Activated CD8-positive, alpha-beta memory T cell treated with anti-CD3 and anti-CD28 coated beads, Interleukin-2, amount 10 ng/mL, durations not matched to agents 7 days and 5 days (primary cell): ENCODE results near the gene CRKL. TPM values are rescaled to one million over a fixed set of nuclear protein-coding genes. Genes with fewer than 3 reads are reported as not detected.
"Not testable (repeated sequence)": the region's sequence is repeated elsewhere in the genome, so short reads cannot be mapped to it uniquely, and the experiment has no call there.

Source experiments
- ATAC-seq: fragments of 150-1000 bp; cut with Tn5 transposase; one replicate; pipeline ENCODE4 v1.10.0; 2021; ENCODE audit warnings: moderate library complexity
- CTCF ChIA-PET: fragments of 350-600 bp; sonication (Branson Sonifier 250); formaldehyde crosslinking; loops from one replicate; lab custom pipeline; 2021; ENCODE audit warnings: antibody characterized with exemption; lab: Charles Lee
- DNase-seq: peaks from one replicate; pipeline ENCODE4 v3.0.0-alpha.2; 2020
- H3K27ac Mint-ChIP-seq: one replicate; pipeline ENCODE4 v1.8.0; 2021; ENCODE audit warnings: mild to moderate bottlenecking, mixed read lengths
- H3K27me3 Mint-ChIP-seq: one replicate; pipeline ENCODE4 v1.8.0; 2021; ENCODE audit warnings: mixed read lengths
- H3K36me3 Mint-ChIP-seq: one replicate; pipeline ENCODE4 v1.8.0; 2021; ENCODE audit warnings: mild to moderate bottlenecking, mixed read lengths
- H3K4me1 Mint-ChIP-seq: one replicate; pipeline ENCODE4 v1.8.0; 2021; ENCODE audit warnings: mixed read lengths
- H3K4me3 Mint-ChIP-seq: one replicate; pipeline ENCODE4 v1.8.0; 2021; ENCODE audit warnings: mild to moderate bottlenecking, moderate library complexity, mixed read lengths
- H3K9me3 Mint-ChIP-seq: one replicate; pipeline ENCODE4 v1.8.0; 2022; ENCODE audit warnings: low read depth, mixed read lengths
- total RNA-seq, 2 experiments: library from RNA; stranded (reverse); gene quantifications; one replicate each; pipeline ENCODE4 v1.2.3, GENCODE V29; 2021

Gene CRKL
- total RNA-seq, 2 experiments from 2014 or later: 89.5 to 90.8 TPM

DNA sequence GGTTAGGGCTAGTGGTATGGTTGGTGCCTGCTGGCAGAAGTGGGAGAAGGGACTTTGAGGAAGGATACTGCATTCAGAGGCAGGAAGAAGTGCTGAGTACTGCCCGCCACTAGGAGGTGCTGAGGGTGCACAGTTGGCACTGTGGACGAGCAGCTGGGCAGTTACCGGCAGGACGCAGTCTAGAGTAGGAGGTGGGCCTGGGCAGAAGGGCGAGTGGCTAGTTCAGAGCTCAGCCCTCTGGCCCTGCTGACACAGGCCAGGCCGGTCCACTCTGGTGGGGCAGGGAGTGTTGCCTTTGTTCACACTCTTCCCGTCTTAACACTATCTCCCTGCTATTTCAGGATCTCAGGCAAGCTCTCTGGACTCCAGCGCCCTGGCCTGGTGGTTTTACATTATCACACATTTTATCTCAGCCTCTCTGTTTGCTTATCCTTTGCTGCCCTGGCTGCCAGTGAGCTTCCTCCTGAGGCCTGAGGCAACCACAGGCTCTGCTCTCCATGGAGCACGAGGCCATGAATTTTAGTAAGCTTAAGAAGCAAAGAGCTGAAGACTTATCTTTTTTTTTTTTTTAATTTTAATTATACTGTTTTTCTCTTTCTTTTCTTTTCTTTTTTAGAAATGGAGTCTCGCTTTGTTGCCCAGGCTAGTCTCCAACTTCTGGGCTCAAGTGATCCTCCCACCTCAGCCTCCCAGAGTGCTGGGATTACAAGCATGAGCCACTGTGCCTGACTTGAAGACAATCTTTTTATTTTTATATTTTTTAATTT is 31.5 kb upstream of the CRKL start:
- Mint-ChIP-seq H3K36me3 (peaks cover 26% of the 10 kb centered on the region), H3K4me3 (no peak overlapping the region), H3K27me3 (no peaks in the 10 kb centered on the region), H3K9me3 (no peaks in the 10 kb centered on the region), H3K4me1 (no peaks in the 10 kb centered on the region), H3K27ac (no peak overlapping the region)
- ATAC-seq (peak; percentile 78), DNase-seq (peak; percentile 58)
- CTCF ChIA-PET: interaction anchor here (0.8 to 1.6 kb wide), 6 partner anchors 9 to 76 kb away, joined by 3 to 6 read pairs (median 4); no protein-coding TSS in a partner anchor

DNA sequence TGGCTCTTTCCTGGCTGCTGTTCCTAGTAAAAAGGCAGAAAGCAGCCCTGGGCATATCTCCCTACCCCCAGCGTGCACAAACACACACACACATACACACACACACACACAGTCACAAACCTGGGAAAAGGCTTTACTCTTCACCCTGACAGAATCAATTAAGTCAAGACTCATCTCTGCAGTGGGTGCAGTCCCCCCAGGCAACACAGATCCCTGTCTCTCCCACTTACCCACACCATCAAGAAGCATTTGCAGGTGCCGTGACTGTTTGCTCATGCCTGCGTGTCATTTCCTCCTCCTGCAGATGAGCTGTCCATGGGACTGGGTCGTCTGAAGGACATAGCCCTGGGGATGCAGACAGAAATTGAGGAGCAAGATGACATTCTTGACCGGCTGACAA is 29.8 kb upstream of the CRKL start:
- ATAC-seq (no peak), DNase-seq (no peak)
- Mint-ChIP-seq H3K4me3 (no peak overlapping the region), H3K9me3 (no peaks in the 10 kb centered on the region), H3K4me1 (no peaks in the 10 kb centered on the region), H3K27ac (no peak overlapping the region), H3K27me3 (no peaks in the 10 kb centered on the region), H3K36me3 (peaks cover 23% of the 10 kb centered on the region)
- CTCF ChIA-PET: no interaction called here

DNA sequence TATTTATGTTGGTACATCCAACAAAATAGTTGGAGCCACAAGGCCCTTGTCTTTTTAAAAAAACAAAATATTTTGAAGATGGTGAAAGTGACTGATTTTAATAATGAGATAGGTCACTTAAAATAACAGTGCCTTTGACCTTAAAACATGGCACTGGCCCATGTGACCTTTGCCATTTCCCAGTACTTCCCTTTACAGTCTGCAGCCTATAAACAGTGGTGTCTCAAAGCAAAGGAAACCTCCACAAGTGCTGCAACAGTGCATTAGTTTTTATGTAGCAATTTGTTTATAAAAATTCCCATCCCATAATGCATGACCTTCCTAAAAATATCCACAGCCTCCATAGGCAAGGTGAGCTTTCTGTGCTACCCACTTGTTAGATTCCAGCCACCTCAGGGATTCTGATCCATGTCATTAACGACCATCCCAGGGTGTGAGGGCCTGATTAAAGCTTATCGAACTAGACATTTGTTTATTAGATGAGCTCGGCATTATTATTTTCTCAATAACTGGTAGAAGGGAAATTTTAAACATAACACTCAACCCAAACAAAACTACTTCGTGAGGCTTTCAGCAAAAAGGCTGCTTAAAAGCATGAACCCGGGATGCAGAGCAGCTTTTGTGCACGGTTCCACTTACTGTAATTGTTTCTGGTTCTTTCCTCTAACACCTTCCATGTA is 28.0 kb upstream of the CRKL start:
- no peak overlapping the region for H3K27ac Mint-ChIP-seq
- H3K36me3 Mint-ChIP-seq: peaks cover 20% of the 10 kb centered on the region
- no peak overlapping the region for H3K4me3 Mint-ChIP-seq
- no peaks in the 10 kb centered on the region for H3K9me3 Mint-ChIP-seq
- CTCF ChIA-PET: no interaction called here
- H3K4me1 Mint-ChIP-seq: no peaks in the 10 kb centered on the region
- H3K27me3 Mint-ChIP-seq: no peaks in the 10 kb centered on the region
- no peak for DNase-seq
- no peak for ATAC-seq

DNA sequence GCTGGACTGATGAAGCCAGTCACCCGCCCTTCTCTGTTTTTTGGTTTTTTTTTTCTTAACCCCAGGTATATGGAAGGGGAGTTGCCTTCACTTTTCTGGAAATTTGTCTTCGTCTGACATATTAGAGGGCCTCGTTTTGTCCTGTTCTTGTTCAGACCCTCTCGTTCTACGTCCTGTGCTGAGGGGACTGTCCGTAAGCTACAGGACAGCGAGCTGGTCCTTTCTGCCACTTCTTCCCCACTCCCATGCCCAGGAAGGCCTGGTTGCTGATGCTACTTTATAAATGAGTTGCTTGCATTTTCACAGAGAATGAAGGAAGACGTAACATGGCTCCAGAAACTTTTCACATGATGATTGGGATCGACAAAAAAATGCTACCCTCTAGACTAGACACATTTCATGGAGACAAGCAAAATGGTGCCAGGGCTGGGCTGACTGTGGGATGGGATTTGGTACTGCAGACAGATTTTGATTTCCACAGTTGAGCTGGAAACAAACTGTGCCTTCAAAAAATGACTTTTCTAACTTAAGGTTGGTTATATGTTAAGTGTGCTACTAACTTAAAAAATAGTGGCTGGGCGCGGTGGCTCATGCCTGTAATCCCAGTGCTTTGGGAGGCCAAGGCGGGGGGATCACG is 27.2 kb upstream of the CRKL start:
- CTCF ChIA-PET: interaction anchor here (0.7 kb wide), 1 partner anchor 23 kb away, joined by 4 read pairs; no protein-coding TSS in a partner anchor
- DNase-seq (no peak), ATAC-seq (no peak)
- H3K9me3 Mint-ChIP-seq: no peaks in the 10 kb centered on the region
- H3K36me3 Mint-ChIP-seq: peaks cover 20% of the 10 kb centered on the region
- peaks cover 2% of the 10 kb centered on the region for H3K27me3 Mint-ChIP-seq
- H3K27ac Mint-ChIP-seq: no peak overlapping the region
- H3K4me1 Mint-ChIP-seq: no peaks in the 10 kb centered on the region
- H3K4me3 Mint-ChIP-seq: no peak overlapping the region

DNA sequence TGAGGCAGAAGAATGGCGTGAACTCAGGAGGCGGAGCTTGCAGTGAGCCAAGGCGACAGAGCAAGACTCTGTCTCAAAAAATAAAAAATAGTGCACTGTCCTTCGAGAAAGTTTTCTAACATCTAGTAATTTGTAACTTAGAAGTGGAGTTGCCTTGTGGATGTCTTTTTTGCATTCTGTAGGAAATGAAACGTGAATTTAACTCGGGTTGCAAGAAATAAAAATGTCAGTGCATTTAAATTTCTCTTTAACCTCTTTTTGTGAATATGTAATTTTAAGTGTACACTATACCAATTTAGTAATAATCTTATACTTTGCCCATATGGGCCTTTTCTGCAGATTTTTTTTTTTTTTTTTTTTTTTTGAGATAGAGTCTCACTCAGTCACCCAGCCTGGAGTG is 26.2 kb upstream of the CRKL start:
- no peak for DNase-seq
- Mint-ChIP-seq H3K9me3 (no peaks in the 10 kb centered on the region), H3K27me3 (peaks cover 2% of the 10 kb centered on the region), H3K4me1 (no peaks in the 10 kb centered on the region), H3K4me3 (no peak overlapping the region), H3K27ac (no peak overlapping the region), H3K36me3 (peaks cover 18% of the 10 kb centered on the region)
- ATAC-seq: no peak
- CTCF ChIA-PET: no interaction called here

DNA sequence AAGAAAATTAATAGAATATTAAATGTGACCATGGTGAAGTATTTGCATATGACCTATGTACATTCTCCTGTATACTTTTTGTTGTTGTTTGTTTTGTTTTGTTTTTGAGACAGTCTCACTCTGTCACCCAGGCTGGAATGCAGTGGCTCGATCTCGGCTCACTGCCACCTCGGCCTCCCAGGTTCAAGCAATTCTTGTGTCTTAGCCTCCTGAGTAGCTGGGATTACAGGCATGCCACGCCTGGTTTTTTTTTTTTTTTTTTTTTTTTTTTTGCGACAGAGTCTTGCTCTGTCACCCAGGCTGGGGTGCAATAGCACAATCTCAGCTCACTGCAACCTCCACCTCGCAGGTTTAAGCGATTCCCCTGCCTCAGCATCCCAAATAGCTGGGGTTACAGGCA is 19.5 kb upstream of the CRKL start:
- CTCF ChIA-PET: interaction anchor here (0.7 kb wide), 1 partner anchor 36 kb away, joined by 5 read pairs; no protein-coding TSS in a partner anchor
- H3K4me1 Mint-ChIP-seq, H3K4me3 Mint-ChIP-seq, H3K36me3 Mint-ChIP-seq, H3K9me3 Mint-ChIP-seq, H3K27me3 Mint-ChIP-seq, DNase-seq, H3K27ac Mint-ChIP-seq, ATAC-seq: not testable (repeated sequence)

DNA sequence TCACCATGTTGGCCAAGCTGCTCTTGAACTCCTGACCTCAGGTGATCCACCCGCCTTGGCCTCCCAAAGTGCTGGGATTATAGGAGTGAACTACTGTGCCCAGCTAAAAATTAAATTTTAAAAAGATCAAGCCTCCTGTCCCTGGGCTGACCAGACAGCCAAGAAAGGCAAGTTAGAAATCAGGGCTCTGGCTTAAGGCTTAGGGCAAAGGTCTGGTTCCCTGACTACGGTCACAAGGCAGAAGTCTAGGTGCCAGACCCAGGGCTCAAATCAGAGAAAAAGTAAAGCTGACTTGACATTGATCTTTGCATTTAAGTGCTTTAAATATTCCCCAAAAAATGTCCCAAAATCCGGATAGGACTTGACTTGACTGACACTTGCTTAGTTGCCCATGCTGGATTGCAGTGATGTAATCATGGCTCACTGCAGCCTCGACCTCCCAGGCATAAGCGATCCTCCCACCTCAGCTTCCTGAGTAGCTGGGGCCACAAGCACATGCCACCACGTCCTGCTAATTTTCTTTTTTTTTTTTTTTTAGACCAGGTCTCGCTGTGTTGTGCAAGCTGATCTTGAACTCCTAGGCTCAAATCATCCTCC is 17.3 kb upstream of the CRKL start:
- Mint-ChIP-seq H3K27ac (no peak overlapping the region), H3K9me3 (no peaks in the 10 kb centered on the region), H3K4me3 (no peak overlapping the region), H3K4me1 (peaks cover 6% of the 10 kb centered on the region), H3K36me3 (no peaks in the 10 kb centered on the region), H3K27me3 (peaks cover 5% of the 10 kb centered on the region)
- DNase-seq (no peak), ATAC-seq (no peak)
- CTCF ChIA-PET: interaction anchor here (1.5 kb wide), 1 partner anchor 14 kb away, joined by 4 read pairs; no protein-coding TSS in a partner anchor

DNA sequence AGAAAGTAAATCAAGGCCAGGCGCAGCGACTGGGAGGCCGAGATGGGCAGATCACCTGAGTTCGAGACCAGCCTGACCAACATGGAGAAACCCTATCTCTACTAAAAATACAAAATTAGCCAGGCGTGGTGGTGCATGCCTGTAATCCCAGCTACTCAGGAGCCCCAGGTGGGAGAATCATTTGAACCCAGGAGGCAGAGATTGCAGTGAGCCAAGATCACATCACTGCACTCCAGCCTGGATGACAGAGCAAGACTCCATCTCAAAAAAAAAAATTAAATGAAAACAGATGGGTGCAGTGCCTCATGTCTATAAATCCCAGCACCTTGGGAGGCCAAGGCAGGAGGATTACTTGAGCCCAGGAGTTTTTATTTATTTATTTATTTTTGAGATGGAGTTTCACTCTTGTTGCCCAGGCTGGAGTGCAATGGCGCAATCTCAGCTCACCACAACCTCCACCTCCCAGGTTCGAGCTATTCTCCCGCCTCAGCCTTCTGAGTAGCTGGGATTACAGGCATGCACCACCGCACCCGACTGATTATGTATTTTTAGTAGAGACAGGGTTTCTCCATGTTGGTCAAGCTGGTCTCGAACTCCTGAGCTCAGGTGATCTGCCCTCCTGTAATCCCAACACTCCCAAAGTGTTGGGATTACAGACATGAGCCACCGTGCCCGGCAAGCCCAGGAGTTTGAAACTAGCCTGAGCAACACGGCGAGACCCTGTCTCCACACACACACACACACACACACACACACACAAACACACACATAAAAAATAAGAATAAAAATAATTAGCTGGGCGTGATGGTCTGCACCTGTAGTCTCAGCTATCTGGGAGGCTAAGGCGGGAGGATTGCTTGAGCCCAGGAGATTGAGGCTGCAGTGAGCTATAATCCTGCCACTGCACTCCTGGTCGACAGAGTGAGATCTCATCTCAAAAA is 15.8 kb upstream of the CRKL start:
- not testable (repeated sequence) for DNase-seq, H3K4me3 Mint-ChIP-seq, H3K36me3 Mint-ChIP-seq, H3K4me1 Mint-ChIP-seq, H3K9me3 Mint-ChIP-seq, ATAC-seq, H3K27ac Mint-ChIP-seq
- CTCF ChIA-PET: interaction anchor here (0.7 kb wide), 1 partner anchor 117 kb away, joined by 3 read pairs; no protein-coding TSS in a partner anchor
- H3K27me3 Mint-ChIP-seq: peaks cover 18% of the 10 kb centered on the region

DNA sequence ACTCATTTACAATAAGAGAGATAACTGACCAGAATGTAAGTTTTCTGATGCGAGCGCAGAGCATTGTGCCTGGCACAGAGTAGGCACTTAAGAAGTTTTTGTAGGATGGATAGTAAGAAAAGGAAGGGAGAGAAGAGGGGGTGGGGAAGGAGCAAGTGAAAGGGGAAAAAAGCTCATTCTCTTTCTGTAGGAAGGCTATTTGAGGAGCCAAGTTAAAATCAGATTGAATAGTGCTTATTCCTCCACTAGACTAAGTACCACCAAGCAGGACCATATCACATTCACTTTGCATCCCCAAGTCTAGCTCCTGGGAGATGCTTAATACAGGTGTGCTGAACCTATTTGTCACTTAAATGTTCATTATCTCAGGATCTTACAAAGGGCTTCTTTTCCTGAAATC is 14.1 kb upstream of the CRKL start:
- no peak overlapping the region for H3K4me3 Mint-ChIP-seq
- peaks cover 19% of the 10 kb centered on the region for H3K27me3 Mint-ChIP-seq
- no peak for ATAC-seq
- no peaks in the 10 kb centered on the region for H3K36me3 Mint-ChIP-seq
- CTCF ChIA-PET: no interaction called here
- no peak overlapping the region for H3K27ac Mint-ChIP-seq
- no peak for DNase-seq
- peaks cover 6% of the 10 kb centered on the region for H3K4me1 Mint-ChIP-seq
- no peaks in the 10 kb centered on the region for H3K9me3 Mint-ChIP-seq

DNA sequence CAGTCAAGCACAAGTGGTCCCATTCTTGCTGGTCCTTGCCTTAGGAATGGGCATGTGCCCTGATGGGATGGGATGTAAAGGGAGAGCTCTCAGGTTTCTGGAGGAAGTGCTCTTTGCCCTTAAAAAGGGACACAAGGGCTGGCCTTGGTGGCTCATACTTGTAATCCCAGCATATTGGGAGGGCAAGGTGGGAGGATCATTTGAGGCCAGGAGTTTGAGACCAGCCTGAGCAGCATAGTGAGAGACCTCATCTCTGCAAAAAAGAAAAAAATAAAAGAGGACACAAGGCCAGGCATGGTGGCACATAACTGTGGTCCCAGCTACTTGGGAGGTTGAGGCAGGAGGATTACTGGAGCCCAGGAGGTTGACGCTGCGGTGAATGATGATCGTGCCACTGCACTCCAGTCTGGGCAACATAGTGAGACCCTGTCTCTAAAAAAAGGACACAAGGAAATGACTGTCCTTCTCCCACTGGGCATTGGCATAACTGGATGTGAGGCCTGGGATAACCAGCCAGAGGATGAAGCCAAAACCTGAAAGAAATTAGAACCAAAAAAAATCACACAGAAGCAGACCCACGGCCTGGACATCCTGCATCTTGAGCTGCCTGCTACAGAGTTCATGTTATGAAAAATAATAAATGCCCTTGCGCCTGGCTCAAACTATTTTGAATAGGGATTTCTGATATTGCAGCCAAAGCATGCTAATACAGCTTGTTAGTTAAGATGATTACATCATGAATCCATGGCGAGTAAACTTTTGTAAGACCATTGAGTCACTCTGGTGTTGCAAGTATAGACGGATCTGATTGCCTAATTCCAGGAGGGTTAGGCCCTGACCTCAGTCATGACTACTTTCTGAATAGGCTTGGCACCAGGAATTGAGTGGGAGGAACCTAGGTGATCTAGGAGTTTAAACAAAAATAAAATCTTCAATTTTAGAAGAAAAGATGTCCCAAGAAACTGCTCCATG is 12.9 kb upstream of the CRKL start:
- ATAC-seq (no peak), DNase-seq (no peak)
- no peak overlapping the region for H3K27ac Mint-ChIP-seq
- H3K27me3 Mint-ChIP-seq: peaks cover 19% of the 10 kb centered on the region
- no peaks in the 10 kb centered on the region for H3K9me3 Mint-ChIP-seq
- CTCF ChIA-PET: interaction anchor here (0.7 kb wide), 1 partner anchor 36 kb away, joined by 3 read pairs; no protein-coding TSS in a partner anchor
- no peaks in the 10 kb centered on the region for H3K36me3 Mint-ChIP-seq
- no peak overlapping the region for H3K4me3 Mint-ChIP-seq
- peaks cover 6% of the 10 kb centered on the region for H3K4me1 Mint-ChIP-seq

DNA sequence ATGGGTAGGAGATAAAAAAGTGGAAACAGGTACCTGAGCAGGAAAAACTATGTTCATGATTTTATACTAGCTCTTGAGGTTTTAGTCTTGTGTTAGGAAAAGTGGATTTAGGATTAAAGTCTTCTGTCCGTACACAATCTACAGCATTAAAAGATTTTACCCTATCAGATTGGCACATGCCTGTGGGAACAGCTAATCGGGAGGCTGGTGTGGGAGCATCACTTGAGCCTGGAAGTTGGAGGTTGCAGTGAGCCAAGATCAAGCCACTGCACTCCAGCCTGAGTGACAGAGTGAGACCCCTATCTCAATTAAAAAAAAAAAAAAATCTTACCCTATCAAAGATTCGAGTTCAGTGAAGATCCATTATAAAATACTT is 12.2 kb upstream of the CRKL start:
- Mint-ChIP-seq H3K36me3 (no peaks in the 10 kb centered on the region), H3K27me3 (peaks cover 19% of the 10 kb centered on the region), H3K9me3 (no peaks in the 10 kb centered on the region), H3K27ac (no peak overlapping the region), H3K4me3 (no peak overlapping the region), H3K4me1 (peaks cover 7% of the 10 kb centered on the region)
- DNase-seq: no peak
- CTCF ChIA-PET: interaction anchor here (0.7 kb wide), 1 partner anchor 37 kb away, joined by 3 read pairs; no protein-coding TSS in a partner anchor
- no peak for ATAC-seq
